Ovary (tissue), 3 donors: Measurements from ENCODE around the gene CALD1.

Experiments
- EP300 ChIP-seq: sonication (generic); formaldehyde crosslinking; IDR thresholded peaks from one replicate; pipeline ENCODE4 v1.6.1; 2017; ENCODE audit warnings: antibody characterized with exemption
- POLR2A ChIP-seq: fragments of 450-650 bp; IDR thresholded peaks from one replicate; pipeline ENCODE4 v1.6.1; 2017; ENCODE audit warnings: antibody characterized with exemption, mild to moderate bottlenecking, moderate library complexity
- TF ChIP-seq, protein P1 (sequence below), 3 donors: fragments of 450-650 bp in 2 of 3; fragments of 200-600 bp in 1 of 3; IDR thresholded peaks; one replicate each; pipeline versions ENCODE4 v1.5.1 to v1.8.0; 2016 to 2022; ENCODE audit warnings: antibody characterized with exemption in 3 of 3, mild to moderate bottlenecking in 1 of 3
- donor health status: DM: no; HTN: no; CAD: no.

DNA sequence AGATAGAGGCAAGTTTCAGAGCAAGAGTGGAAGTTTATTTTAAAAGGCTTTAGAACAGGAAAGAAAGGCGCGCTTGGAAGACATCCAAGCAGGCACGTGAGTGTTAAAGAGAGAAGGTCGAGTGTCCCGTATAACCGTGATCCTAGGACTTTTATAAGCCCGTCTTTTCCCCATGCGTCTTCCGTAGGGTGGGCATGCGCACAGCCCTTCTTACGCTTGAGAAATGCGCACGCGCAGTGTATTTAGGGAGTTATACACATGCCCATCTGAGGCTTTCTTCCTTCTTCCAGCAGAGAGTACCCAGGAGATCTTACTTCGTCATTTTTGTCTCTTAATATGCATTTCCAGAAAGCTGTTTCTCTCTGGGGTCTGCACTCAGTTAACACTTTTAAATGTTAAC is 52.4 kb downstream of the CALD1 start:
- TF ChIP-seq, protein P1, sequence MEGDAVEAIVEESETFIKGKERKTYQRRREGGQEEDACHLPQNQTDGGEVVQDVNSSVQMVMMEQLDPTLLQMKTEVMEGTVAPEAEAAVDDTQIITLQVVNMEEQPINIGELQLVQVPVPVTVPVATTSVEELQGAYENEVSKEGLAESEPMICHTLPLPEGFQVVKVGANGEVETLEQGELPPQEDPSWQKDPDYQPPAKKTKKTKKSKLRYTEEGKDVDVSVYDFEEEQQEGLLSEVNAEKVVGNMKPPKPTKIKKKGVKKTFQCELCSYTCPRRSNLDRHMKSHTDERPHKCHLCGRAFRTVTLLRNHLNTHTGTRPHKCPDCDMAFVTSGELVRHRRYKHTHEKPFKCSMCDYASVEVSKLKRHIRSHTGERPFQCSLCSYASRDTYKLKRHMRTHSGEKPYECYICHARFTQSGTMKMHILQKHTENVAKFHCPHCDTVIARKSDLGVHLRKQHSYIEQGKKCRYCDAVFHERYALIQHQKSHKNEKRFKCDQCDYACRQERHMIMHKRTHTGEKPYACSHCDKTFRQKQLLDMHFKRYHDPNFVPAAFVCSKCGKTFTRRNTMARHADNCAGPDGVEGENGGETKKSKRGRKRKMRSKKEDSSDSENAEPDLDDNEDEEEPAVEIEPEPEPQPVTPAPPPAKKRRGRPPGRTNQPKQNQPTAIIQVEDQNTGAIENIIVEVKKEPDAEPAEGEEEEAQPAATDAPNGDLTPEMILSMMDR (IDR thresholded peaks at IDR 0.05), result no peak
- TF ChIP-seq POLR2A (no peak), EP300 (no peak)
